MM.1S (cell line): ENCODE data around the gene GOLPH3.

ENCODE experiments used
- CTCF ChIP-seq: fragments of 300-600 bp; sonication (generic); IDR thresholded peaks from 2 replicates; pipeline ENCODE4 v1.5.1; 2016; ENCODE audit warnings: antibody characterized with exemption, low read length, mixed read lengths
- EZH2phosphoT487 ChIP-seq: fragments of 300-600 bp; sonication (generic); IDR thresholded peaks from 2 replicates; pipeline ENCODE4 v1.6.1; 2018; ENCODE audit warnings: antibody characterized with exemption, low read length

DNA sequence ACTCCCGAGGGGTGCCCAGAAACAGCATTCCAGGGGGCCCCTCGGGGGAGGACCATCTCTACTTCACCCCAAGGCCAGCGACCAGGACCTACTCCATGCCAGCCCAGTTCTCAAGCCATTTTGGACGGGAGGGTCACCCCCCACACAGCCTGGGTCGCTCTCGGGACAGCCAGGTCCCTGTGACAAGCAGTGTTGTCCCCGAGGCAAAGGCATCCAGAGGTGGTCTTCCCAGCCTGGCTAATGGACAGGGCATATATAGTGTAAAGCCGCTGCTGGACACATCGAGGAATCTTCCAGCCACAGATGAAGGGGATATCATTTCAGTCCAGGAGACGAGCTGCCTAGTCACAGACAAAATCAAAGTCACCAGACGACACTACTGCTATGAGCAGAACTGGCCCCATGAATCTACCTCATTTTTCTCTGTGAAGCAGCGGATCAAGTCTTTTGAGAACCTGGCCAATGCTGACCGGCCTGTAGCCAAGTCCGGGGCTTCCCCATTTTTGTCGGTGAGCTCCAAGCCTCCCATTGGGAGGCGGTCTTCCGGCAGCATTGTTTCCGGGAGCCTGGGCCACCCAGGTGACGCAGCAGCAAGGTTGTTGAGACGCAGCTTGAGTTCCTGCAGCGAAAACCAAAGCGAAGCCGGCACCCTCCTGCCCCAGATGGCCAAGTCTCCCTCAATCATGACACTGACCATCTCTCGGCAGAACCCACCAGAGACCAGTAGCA lies 83.9 kb downstream of the GOLPH3 start:
- TF ChIP-seq CTCF (no peak), EZH2phosphoT487 (no peak)
